Type B pancreatic cell (in vitro differentiated cells): ENCODE measurements around the gene PPBP. TPM values are rescaled to one million over a fixed set of nuclear protein-coding genes. Genes with fewer than 3 reads are reported as not detected.

Source experiments
- DNase-seq: peaks from one replicate; pipeline ENCODE4 v3.0.0; 2021; ENCODE audit warnings: mixed read lengths; ENCODE audit not compliant: unreplicated experiment; ENCODE audit errors: extremely low spot score
- H3K27ac Mint-ChIP-seq: 2 replicates; pipeline ENCODE4 v1.8.0; 2021; ENCODE audit warnings: mild to moderate bottlenecking, mixed read lengths
- H3K27me3 Mint-ChIP-seq: 2 replicates; pipeline ENCODE4 v1.8.0; 2021; ENCODE audit warnings: mixed read lengths
- H3K36me3 Mint-ChIP-seq: 2 replicates; pipeline ENCODE4 v1.8.0; 2021; ENCODE audit warnings: mixed read lengths
- H3K4me1 Mint-ChIP-seq: one replicate; pipeline ENCODE4 v1.8.0; 2021; ENCODE audit warnings: mixed read lengths; ENCODE audit not compliant: unreplicated experiment
- H3K4me3 Mint-ChIP-seq: 2 replicates; pipeline ENCODE4 v1.8.0; 2021; ENCODE audit warnings: mild to moderate bottlenecking, mixed read lengths
- H3K9me3 Mint-ChIP-seq: 2 replicates; pipeline ENCODE4 v1.8.0; 2021; ENCODE audit warnings: mixed read lengths
- total RNA-seq: library from RNA; stranded (reverse); gene quantifications from 2 replicates; pipeline ENCODE4 v1.2.1, GENCODE V29; 2021; ENCODE audit warnings: low replicate concordance
- TF ChIP-seq, protein P1 (sequence below): fragments of 200-600 bp; sonication (generic); conservative IDR thresholded peaks from 2 replicates; pipeline ENCODE4 v1.5.0; 2021; ENCODE audit warnings: antibody characterized with exemption, mild to moderate bottlenecking

PPBP gene
- total RNA-seq, 1 donor from 2014 or later, result 0.60 TPM

DNA sequence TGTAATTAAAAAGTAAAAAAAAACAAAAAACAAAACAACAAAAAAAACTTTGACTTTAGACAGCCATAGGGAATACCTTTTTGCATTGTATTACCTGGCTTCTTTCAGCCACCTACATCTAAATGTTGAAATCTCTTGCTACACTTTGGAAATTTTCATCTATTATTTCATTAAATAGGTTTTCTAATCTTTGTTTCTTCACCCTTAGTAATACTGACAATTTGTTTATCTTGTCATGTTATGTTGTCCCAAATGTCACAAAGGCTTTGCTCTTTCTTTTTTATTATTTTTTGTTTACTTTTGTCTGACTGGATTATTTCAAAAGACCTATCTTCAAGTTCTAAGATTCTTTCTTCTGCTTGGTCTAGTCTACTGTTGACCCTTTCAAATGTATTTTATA lies 13.6 kb downstream of the PPBP start:
- Mint-ChIP-seq H3K9me3 (no peaks in the 10 kb centered on the region), H3K4me3 (no peak overlapping the region), H3K4me1 (no peaks in the 10 kb centered on the region), H3K27me3 (peaks cover 10% of the 10 kb centered on the region), H3K27ac (no peak overlapping the region), H3K36me3 (no peaks in the 10 kb centered on the region)
- TF ChIP-seq, protein P1, sequence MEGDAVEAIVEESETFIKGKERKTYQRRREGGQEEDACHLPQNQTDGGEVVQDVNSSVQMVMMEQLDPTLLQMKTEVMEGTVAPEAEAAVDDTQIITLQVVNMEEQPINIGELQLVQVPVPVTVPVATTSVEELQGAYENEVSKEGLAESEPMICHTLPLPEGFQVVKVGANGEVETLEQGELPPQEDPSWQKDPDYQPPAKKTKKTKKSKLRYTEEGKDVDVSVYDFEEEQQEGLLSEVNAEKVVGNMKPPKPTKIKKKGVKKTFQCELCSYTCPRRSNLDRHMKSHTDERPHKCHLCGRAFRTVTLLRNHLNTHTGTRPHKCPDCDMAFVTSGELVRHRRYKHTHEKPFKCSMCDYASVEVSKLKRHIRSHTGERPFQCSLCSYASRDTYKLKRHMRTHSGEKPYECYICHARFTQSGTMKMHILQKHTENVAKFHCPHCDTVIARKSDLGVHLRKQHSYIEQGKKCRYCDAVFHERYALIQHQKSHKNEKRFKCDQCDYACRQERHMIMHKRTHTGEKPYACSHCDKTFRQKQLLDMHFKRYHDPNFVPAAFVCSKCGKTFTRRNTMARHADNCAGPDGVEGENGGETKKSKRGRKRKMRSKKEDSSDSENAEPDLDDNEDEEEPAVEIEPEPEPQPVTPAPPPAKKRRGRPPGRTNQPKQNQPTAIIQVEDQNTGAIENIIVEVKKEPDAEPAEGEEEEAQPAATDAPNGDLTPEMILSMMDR, result no peak
- DNase-seq, result no peak

DNA sequence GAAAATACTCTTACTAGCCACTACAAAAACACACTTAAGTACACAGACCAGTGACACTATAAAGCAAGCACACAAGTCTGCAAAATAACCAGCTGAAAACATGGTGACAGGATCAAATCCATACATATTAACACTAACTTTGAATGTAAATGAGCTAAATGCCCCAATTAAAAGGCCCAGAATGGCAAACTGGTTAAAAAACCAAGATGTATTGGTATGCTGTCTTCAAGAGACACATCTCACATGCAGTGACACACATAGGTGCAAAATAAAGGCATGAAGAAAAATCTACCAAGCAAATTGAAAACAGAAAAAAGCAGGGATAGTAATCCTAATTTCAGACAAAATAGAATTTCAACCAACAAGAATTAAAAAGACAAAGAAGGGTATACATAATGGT lies 17.0 kb downstream of the PPBP start:
- no peak overlapping the region for H3K4me3 Mint-ChIP-seq
- no peak overlapping the region for H3K27ac Mint-ChIP-seq
- no peaks in the 10 kb centered on the region for H3K9me3 Mint-ChIP-seq
- no peaks in the 10 kb centered on the region for H3K4me1 Mint-ChIP-seq
- TF ChIP-seq, protein P1, result no peak
- H3K27me3 Mint-ChIP-seq, result no peaks in the 10 kb centered on the region
- DNase-seq, result no peak
- H3K36me3 Mint-ChIP-seq, result no peaks in the 10 kb centered on the region

GRCh38 chr4:73970011-73970410 lies 18.0 kb downstream of the PPBP start:
- Mint-ChIP-seq H3K27me3 (peaks cover under 1% of the 10 kb centered on the region), H3K36me3 (no peaks in the 10 kb centered on the region), H3K4me3 (no peak overlapping the region), H3K27ac (no peak overlapping the region), H3K4me1 (no peaks in the 10 kb centered on the region), H3K9me3 (no peaks in the 10 kb centered on the region)
- TF ChIP-seq, protein P1, result no peak
- DNase-seq, result no peak

DNA sequence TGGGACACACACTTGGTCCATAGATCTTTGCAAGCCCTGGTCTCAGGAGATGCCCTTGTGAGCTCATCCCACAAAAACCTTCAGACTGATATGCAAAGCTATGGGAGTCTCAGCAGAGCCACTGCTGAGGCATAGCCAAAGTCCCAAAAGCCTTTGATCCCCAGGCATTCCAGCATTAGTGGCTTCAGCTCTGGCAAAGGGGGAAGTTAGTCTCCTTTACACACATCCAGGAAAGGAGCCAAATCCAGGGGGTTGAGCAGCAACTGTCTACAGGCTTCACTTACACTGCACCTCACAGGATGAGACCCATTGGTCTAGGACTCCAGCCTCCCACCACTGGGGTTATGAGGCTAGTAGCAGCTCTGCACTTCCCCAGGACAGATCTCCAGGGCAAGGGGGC lies 20.1 kb downstream of the PPBP start:
- no peaks in the 10 kb centered on the region for H3K36me3 Mint-ChIP-seq
- no peak overlapping the region for H3K27ac Mint-ChIP-seq
- no peaks in the 10 kb centered on the region for H3K9me3 Mint-ChIP-seq
- H3K27me3 Mint-ChIP-seq, result peaks cover 10% of the 10 kb centered on the region
- no peaks in the 10 kb centered on the region for H3K4me1 Mint-ChIP-seq
- TF ChIP-seq, protein P1, result no peak
- no peak overlapping the region for H3K4me3 Mint-ChIP-seq
- no peak for DNase-seq

GRCh38 chr4:73964862-73965611 lies 23.0 kb downstream of the PPBP start:
- H3K27ac Mint-ChIP-seq, result no peak overlapping the region
- H3K4me1 Mint-ChIP-seq, result no peaks in the 10 kb centered on the region
- H3K27me3 Mint-ChIP-seq, result peaks cover 12% of the 10 kb centered on the region

More at GRCh38 chr4:73964862-73965611, 23.0 kb downstream of the PPBP start:
- Mint-ChIP-seq H3K9me3 (peaks cover 12% of the 10 kb centered on the region), H3K4me3 (no peak overlapping the region), H3K36me3 (no peaks in the 10 kb centered on the region)
- TF ChIP-seq, protein P1, result peak; percentile 51
- DNase-seq, result no peak
